ENCODE measurements around the gene VWA5B2. TPM values are rescaled to one million over a fixed set of nuclear protein-coding genes. Genes with fewer than 3 reads are reported as not detected.
A peak's percentile ranks its signal among the peaks of the same experiment; 100 is the strongest.

VWA5B2 gene
- total RNA-seq, 1 donor from 2014 or later, result 1.1 TPM

DNA sequence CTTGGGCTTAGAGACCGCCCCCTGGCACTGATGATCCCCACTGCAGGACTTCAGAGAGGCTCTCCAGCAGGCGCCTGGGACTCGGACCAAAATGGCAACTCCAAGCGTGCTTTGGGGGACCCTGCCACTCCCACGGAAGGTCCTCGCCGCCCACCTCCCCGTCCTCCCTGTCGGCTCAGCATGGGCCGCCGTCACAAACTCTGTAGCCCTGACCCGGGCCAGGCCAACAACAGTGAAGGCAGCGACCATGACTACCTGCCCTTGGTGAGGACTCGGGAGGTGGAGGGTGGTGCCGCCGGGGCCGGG is 11.7 kb downstream of the VWA5B2 start:
- Mint-ChIP-seq H3K4me1 (ENCODE audit: unreplicated experiment) (peaks cover 5% of the 10 kb centered on the region), H3K4me3 (ENCODE audit: unreplicated experiment) (no peak overlapping the region), H3K27ac (ENCODE audit: unreplicated experiment) (no peak overlapping the region), H3K27me3 (ENCODE audit: unreplicated experiment) (peaks cover 11% of the 10 kb centered on the region), H3K36me3 (ENCODE audit: low read depth, unreplicated experiment) (peaks cover 30% of the 10 kb centered on the region), H3K9me3 (ENCODE audit: unreplicated experiment) (no peaks in the 10 kb centered on the region)
- TF ChIP-seq, protein P1, sequence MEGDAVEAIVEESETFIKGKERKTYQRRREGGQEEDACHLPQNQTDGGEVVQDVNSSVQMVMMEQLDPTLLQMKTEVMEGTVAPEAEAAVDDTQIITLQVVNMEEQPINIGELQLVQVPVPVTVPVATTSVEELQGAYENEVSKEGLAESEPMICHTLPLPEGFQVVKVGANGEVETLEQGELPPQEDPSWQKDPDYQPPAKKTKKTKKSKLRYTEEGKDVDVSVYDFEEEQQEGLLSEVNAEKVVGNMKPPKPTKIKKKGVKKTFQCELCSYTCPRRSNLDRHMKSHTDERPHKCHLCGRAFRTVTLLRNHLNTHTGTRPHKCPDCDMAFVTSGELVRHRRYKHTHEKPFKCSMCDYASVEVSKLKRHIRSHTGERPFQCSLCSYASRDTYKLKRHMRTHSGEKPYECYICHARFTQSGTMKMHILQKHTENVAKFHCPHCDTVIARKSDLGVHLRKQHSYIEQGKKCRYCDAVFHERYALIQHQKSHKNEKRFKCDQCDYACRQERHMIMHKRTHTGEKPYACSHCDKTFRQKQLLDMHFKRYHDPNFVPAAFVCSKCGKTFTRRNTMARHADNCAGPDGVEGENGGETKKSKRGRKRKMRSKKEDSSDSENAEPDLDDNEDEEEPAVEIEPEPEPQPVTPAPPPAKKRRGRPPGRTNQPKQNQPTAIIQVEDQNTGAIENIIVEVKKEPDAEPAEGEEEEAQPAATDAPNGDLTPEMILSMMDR (IDR thresholded peaks at IDR 0.05; ENCODE audit: unreplicated experiment), result no peak
- DNase-seq (ENCODE audit: low spot score), result no peak

DNA sequence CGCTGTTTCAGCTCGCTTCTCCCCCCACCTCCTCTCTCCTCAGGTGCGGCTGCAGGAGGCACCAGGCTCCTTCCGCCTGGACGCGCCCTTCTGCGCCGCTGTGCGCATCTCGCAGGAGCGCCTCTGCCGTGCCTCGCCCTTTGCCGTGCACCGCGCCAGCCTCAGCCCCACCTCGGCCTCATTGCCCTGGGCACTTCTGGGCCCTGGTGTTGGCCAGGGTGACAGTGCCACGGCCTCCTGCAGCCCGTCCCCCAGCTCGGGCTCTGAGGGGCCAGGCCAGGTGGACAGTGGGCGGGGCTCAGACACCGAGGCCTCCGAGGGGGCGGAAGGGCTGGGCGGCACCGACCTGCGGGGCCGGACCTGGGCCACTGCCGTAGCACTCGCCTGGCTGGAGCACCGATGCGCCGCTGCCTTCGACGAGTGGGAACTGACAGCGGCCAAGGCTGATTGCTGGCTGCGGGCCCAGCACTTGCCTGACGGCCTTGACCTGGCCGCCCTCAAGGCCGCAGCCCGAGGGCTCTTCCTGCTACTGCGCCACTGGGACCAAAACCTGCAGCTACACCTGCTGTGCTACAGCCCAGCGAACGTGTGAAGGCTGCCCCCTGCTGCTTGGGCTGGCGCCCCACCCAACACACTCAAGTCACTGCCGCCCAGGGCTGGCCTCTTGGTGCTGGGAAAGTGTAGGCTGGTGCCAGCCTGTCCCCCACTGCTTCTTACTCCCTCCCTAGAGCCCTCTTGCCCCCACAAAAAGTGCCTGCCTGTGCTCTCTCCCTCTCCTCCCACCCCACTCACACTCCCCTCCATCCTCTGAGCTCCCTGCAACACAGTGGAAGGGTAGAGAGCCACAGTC is 12.3 kb downstream of the VWA5B2 start:
- Mint-ChIP-seq H3K36me3 (ENCODE audit: low read depth, unreplicated experiment) (peaks cover 31% of the 10 kb centered on the region), H3K4me1 (ENCODE audit: unreplicated experiment) (peaks cover 5% of the 10 kb centered on the region), H3K9me3 (ENCODE audit: unreplicated experiment) (no peaks in the 10 kb centered on the region), H3K27me3 (ENCODE audit: unreplicated experiment) (peaks cover 11% of the 10 kb centered on the region), H3K27ac (ENCODE audit: unreplicated experiment) (no peak overlapping the region), H3K4me3 (ENCODE audit: unreplicated experiment) (no peak overlapping the region)
- DNase-seq (ENCODE audit: low spot score), result peak; percentile 67
- TF ChIP-seq, protein P1 (IDR thresholded peaks at IDR 0.05; ENCODE audit: unreplicated experiment), result no peak

DNA sequence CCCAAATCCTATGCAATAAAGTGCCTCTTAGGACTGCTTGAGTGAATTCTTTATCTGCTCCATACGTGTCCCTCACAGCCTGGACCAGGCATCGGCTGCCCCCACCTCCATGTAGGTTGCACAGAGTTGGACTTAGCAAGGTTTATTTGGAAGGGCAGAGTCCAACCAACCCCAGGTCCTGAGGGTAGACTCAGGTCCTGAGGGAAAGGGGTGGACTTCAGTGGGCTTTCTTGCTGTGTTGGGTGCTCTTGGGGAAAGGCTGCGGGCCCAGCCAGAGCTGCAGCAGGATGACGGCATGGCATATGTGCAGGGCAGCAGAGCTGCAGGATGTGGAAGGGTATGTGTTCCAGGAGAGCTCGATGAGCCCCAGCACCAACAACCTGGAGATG is 12.9 kb downstream of the VWA5B2 start:
- H3K9me3 Mint-ChIP-seq (ENCODE audit: unreplicated experiment), result no peaks in the 10 kb centered on the region
- TF ChIP-seq, protein P1 (IDR thresholded peaks at IDR 0.05; ENCODE audit: unreplicated experiment), result no peak
- H3K4me3 Mint-ChIP-seq (ENCODE audit: unreplicated experiment), result no peak overlapping the region
- H3K27me3 Mint-ChIP-seq (ENCODE audit: unreplicated experiment), result peaks cover 11% of the 10 kb centered on the region
- peaks cover 31% of the 10 kb centered on the region for H3K36me3 Mint-ChIP-seq (ENCODE audit: low read depth, unreplicated experiment)
- no peak for DNase-seq (ENCODE audit: low spot score)
- no peak overlapping the region for H3K27ac Mint-ChIP-seq (ENCODE audit: unreplicated experiment)
- peaks cover 5% of the 10 kb centered on the region for H3K4me1 Mint-ChIP-seq (ENCODE audit: unreplicated experiment)

DNA sequence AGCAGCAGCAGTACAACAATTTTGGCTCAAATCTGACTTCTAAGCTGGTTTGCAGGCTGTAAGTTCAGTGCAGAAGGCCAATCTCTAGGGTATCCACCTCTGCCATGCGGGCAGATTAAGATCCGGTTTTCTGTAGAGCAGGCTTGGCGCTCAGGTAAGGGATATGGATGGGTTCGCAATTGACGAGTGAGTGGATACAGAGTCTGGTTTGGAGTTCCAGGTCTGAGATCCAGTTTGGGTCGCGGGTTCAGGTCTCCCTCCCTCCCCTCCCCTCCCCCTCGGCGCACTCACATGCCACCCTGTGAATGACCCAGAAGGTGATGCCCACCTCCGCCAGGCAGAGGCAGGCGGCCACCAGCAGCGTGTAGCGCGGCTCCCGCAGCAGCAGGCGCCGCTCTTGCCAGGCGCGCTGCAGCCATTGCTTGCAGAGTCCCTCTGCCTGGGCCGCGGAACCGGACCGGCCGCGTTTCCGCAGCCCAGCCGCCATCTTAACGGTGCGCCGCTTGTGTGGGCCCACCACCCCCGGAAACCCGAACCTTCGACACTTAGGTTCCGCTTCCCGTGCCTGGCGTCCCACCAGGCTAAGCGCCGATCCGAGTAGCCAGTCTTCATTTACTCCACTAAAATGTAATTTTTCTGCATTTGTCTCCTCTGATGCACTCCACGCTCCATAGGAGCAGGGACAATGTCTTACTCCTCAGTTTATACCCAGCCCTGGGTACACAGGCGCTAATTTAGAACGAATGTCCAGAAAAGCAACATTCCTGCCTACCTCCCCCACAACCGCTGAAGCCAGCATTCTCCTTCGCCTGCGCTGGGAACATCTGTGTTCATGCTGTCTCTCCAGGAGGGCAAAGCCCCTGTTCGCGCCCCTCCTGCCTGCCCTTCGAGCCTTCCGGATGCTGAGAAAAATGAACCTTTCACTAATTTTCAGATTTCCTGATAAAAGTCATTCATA is 19.3 kb downstream of the VWA5B2 start, which contains the start of gene ALG3:
Gene ALG3 (minus strand): TSS at position 509 of the 958 bp plus-strand sequence. CDS start 22 bp downstream, at position 487.
- Mint-ChIP-seq H3K27me3 (ENCODE audit: unreplicated experiment) (peaks cover 13% of the 10 kb centered on the region), H3K4me3 (ENCODE audit: unreplicated experiment) (peak within 1 kb of the TSS; percentile 96), H3K4me1 (ENCODE audit: unreplicated experiment) (peaks cover 5% of the 10 kb centered on the region), H3K9me3 (ENCODE audit: unreplicated experiment) (no peaks in the 10 kb centered on the region), H3K27ac (ENCODE audit: unreplicated experiment) (peak within 1 kb of the TSS; percentile 96), H3K36me3 (ENCODE audit: low read depth, unreplicated experiment) (peaks cover 16% of the 10 kb centered on the region)
- TF ChIP-seq, protein P1 (IDR thresholded peaks at IDR 0.05; ENCODE audit: unreplicated experiment), result no peak
- DNase-seq (ENCODE audit: low spot score), result peak; percentile 91

Data from endothelial cell (in vitro differentiated cells).